Right lobe of liver (tissue), 4 donors: ENCODE measurements around the gene AKT3.

Experiments
- POLR2A ChIP-seq: fragments of 450-650 bp; IDR thresholded peaks from one replicate; pipeline ENCODE4 v1.6.1; 2017; ENCODE audit warnings: antibody characterized with exemption, mild to moderate bottlenecking
- TF ChIP-seq, protein P1 (sequence below), 4 donors: fragments of 200-600 bp in 3 of 4; fragments of 450-650 bp in 1 of 4; IDR thresholded peaks; one replicate each; pipeline versions ENCODE4 v1.5.1 to v1.8.0; 2016 to 2022; ENCODE audit warnings: antibody characterized with exemption in 4 of 4, mild to moderate bottlenecking in 2 of 4
- donor health status: DM: no; HTN: no; CAD: no.
- donor health status: DM: no; HTN: no; CAD: no.
- donor health status: DM: no; HTN: yes; CAD: no.

DNA sequence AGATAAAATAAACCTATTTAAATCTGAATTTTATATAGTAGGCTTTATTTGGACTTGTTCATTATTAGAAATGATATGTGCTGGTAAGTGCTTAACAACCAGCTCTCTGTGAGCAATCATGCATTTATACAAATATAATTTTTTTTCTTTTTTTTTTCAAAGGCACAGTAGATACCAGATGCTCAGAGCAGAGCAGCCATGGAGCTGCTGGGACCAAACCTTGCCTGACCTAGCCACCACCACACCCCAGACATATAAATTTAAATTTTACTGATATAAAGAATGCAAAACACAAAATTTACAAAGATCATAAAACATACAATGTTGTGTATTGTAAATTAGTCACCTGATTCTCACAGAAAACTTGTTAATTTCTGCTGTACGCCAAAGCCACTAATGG is 303.6 kb downstream of the AKT3 start:
- TF ChIP-seq, protein P1, sequence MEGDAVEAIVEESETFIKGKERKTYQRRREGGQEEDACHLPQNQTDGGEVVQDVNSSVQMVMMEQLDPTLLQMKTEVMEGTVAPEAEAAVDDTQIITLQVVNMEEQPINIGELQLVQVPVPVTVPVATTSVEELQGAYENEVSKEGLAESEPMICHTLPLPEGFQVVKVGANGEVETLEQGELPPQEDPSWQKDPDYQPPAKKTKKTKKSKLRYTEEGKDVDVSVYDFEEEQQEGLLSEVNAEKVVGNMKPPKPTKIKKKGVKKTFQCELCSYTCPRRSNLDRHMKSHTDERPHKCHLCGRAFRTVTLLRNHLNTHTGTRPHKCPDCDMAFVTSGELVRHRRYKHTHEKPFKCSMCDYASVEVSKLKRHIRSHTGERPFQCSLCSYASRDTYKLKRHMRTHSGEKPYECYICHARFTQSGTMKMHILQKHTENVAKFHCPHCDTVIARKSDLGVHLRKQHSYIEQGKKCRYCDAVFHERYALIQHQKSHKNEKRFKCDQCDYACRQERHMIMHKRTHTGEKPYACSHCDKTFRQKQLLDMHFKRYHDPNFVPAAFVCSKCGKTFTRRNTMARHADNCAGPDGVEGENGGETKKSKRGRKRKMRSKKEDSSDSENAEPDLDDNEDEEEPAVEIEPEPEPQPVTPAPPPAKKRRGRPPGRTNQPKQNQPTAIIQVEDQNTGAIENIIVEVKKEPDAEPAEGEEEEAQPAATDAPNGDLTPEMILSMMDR (IDR thresholded peaks at IDR 0.05) = no peak
- TF ChIP-seq POLR2A = no peak
